Testis (tissue), 3 donors: Measurements from ENCODE around the gene FOXL1. TPM values are rescaled to one million over a fixed set of nuclear protein-coding genes. Genes with fewer than 3 reads are reported as not detected.

Experiments used
- DNase-seq: peaks from one replicate; pipeline ENCODE4 v3.0.0-alpha.2; 2019
- H3K27ac ChIP-seq, 2 donors: fragments of 200-600 bp; sonication (generic); one replicate each; pipeline ENCODE4 v1.5.1; 2019
- H3K27me3 ChIP-seq: fragments of 200-600 bp; sonication (generic); one replicate; pipeline ENCODE4 v1.5.1; 2019
- H3K36me3 ChIP-seq: fragments of 200-600 bp; sonication (generic); one replicate; pipeline ENCODE4 v1.5.1; 2017; ENCODE audit warnings: low read depth; ENCODE audit errors: missing control alignments
- H3K4me1 ChIP-seq: fragments of 200-600 bp; sonication (generic); one replicate; pipeline ENCODE4 v1.5.1; 2019
- H3K4me3 ChIP-seq, 2 donors: fragments of 200-600 bp; sonication (generic); one replicate each; pipeline ENCODE4 v1.5.1; 2017 to 2019
- H3K9me3 ChIP-seq: fragments of 200-600 bp; sonication (generic); one replicate; pipeline ENCODE4 v1.5.1; 2017
- CTCF ChIP-seq, 3 experiments: fragments of 450-650 bp in 2 of 3; fragments of 200-600 bp in 1 of 3; sonication (generic) in 1 of 3; IDR thresholded peaks; one replicate each; pipeline ENCODE4 v1.5.1; 2016 to 2019; ENCODE audit warnings: antibody characterized with exemption in 3 of 3, mild to moderate bottlenecking in 2 of 3, moderate library complexity in 1 of 3
- POLR2A ChIP-seq: fragments of 450-650 bp; IDR thresholded peaks from one replicate; pipeline ENCODE4 v1.6.1; 2017; ENCODE audit warnings: antibody characterized with exemption, mild to moderate bottlenecking, moderate library complexity
- WGBS, 2 donors: methylation state at CpG; one replicate each; pipeline ENCODE4 v1.1.5; 2018; 5-methylcytosine and 5-hydroxymethylcytosine counted together
- intact Hi-C: fragments of 100-400 bp; cut with DNase I; formaldehyde crosslinking; loops from one replicate; pipeline ENCODE4 v1.15.1; 2023; ENCODE audit warnings: low total_unique reads
- polyA plus RNA-seq: library from polyadenylated mRNA; stranded (reverse); fragments of 350-450 nt; fragmentation: Illumina TruSeq; extraction: RNeasy Lipid Tissue Mini Kit (QIAGEN cat#74804); gene quantifications from one replicate; pipeline ENCODE4 v1.2.3, GENCODE V29; 2014; ENCODE audit warnings: low read depth, low replicate concordance; ENCODE audit not compliant: insufficient read depth
- total RNA-seq, 2 donors: library from RNA; depleted of rRNA; stranded (reverse); fragments of >200 nt; gene quantifications; one replicate each; pipeline ENCODE4 v1.2.3, GENCODE V29; 2016

The FOXL1 gene
- total and polyA plus RNA-seq, 3 donors from 2014 or later, result 1.4 to 5.9 (median 4.6) TPM

GRCh38 chr16:86575095-86575685, 3.2 kb upstream of the FOXL1 start:
- 47 to 51% methylated on average over 17 of the region's 17 CpGs for WGBS, 2 donors
- Histone ChIP-seq H3K36me3 (no peaks in the 10 kb centered on the region), H3K27ac (peak overlapping the region in 1 of 2 donors; percentile 63), H3K4me1 (peaks cover 11% of the 10 kb centered on the region), H3K9me3 (no peaks in the 10 kb centered on the region), H3K27me3 (no peaks in the 10 kb centered on the region), H3K4me3 (peak overlapping the region in 1 of 2 donors; percentile 59)
- DNase-seq, result no peak
- TF ChIP-seq POLR2A (no peak), CTCF (IDR thresholded peaks at IDR 0.05) (no peak)
- intact Hi-C loops, result no loop called here

- peak overlapping the region; percentile 9 to 63 for H3K27ac ChIP-seq
- 3 to 7% methylated on average over 39 to 54 of the region's 54 CpGs for WGBS, 2 donors
- peaks cover 11% of the 10 kb centered on the region for H3K4me1 ChIP-seq
- H3K9me3 ChIP-seq, result no peaks in the 10 kb centered on the region
- intact Hi-C loops, result no loop called here
- H3K36me3 ChIP-seq, result no peaks in the 10 kb centered on the region
- TF ChIP-seq CTCF (IDR thresholded peaks at IDR 0.05) (peak in 1 of 3 experiments; percentile 35), POLR2A (no peak)
- peak; percentile 82 for DNase-seq
- peak overlapping the region; percentile 31 to 59 for H3K4me3 ChIP-seq
- no peaks in the 10 kb centered on the region for H3K27me3 ChIP-seq
Measured at GRCh38 chr16:86575754-86576557, 2.4 kb upstream of the FOXL1 start.

- no peaks in the 10 kb centered on the region for H3K36me3 ChIP-seq
- no peaks in the 10 kb centered on the region for H3K9me3 ChIP-seq
- no peak for DNase-seq
- H3K4me3 ChIP-seq, result peak overlapping the region; percentile 31 to 59
- peak overlapping the region; percentile 63 to 73 for H3K27ac ChIP-seq
- no peaks in the 10 kb centered on the region for H3K27me3 ChIP-seq
- WGBS, 2 donors, result 33 to 50% methylated on average over 33 of the region's 33 CpGs
- TF ChIP-seq CTCF (IDR thresholded peaks at IDR 0.05) (no peak), POLR2A (no peak)
- peaks cover 11% of the 10 kb centered on the region for H3K4me1 ChIP-seq
- intact Hi-C loops, result no loop called here
Measured at GRCh38 chr16:86576591-86577313, 1.6 kb upstream of the FOXL1 start.

- Histone ChIP-seq H3K4me3 (no peak overlapping the region), H3K9me3 (no peaks in the 10 kb centered on the region), H3K4me1 (peaks cover 8% of the 10 kb centered on the region), H3K36me3 (no peaks in the 10 kb centered on the region), H3K27ac (peak overlapping the region; percentile 73 to 77), H3K27me3 (no peaks in the 10 kb centered on the region)
- 45 to 49% methylated on average over 11 to 12 of the region's 12 CpGs for WGBS, 2 donors
- intact Hi-C loops, result no loop called here
- no peak for DNase-seq
- TF ChIP-seq POLR2A, result no peak
- no peak for TF ChIP-seq CTCF (IDR thresholded peaks at IDR 0.05)
Measured at GRCh38 chr16:86577314-86577971, 906 bp upstream of the FOXL1 start.
